Neural progenitor cell (in vitro differentiated cells): ENCODE results near the gene KLHL40.

Source experiments
- EZH2 ChIP-seq: fragments of 200-600 bp; sonication (generic); IDR thresholded peaks from 2 replicates; pipeline ENCODE4 v1.6.1; 2017; ENCODE audit warnings: antibody characterized with exemption, mild to moderate bottlenecking, moderate library complexity
- EZH2phosphoT487 ChIP-seq: fragments of 200-600 bp; sonication (generic); IDR thresholded peaks from 2 replicates; pipeline ENCODE4 v1.6.1; 2017; ENCODE audit warnings: antibody characterized with exemption
- TF ChIP-seq, protein P1 (sequence below): fragments of 200-600 bp; sonication (generic); IDR thresholded peaks from 2 replicates; pipeline ENCODE4 v1.5.1; 2017; ENCODE audit warnings: antibody characterized with exemption, mild to moderate bottlenecking

DNA sequence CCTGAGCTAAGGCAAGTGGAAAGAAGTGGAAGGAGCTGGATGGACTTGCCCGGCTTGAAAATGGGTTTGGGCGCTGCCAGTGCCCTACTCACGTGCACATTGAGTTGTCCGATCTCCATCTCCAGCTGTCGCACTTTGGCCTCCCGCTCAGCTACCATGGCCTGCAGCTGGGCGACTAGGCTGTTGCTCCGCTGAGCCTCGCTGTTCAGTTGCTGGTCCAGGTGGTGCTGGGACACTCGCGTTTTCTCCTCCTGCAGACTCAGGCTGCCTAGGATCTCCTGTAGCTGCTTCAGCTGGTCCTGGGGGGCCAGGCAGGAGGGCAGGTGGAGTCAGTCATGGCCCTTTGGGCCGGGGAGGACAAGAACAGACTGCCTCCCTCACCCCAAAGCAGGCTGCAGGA, 50.3 kb downstream of the KLHL40 start:
- TF ChIP-seq EZH2phosphoT487 (no peak), EZH2 (no peak)
- TF ChIP-seq, protein P1, sequence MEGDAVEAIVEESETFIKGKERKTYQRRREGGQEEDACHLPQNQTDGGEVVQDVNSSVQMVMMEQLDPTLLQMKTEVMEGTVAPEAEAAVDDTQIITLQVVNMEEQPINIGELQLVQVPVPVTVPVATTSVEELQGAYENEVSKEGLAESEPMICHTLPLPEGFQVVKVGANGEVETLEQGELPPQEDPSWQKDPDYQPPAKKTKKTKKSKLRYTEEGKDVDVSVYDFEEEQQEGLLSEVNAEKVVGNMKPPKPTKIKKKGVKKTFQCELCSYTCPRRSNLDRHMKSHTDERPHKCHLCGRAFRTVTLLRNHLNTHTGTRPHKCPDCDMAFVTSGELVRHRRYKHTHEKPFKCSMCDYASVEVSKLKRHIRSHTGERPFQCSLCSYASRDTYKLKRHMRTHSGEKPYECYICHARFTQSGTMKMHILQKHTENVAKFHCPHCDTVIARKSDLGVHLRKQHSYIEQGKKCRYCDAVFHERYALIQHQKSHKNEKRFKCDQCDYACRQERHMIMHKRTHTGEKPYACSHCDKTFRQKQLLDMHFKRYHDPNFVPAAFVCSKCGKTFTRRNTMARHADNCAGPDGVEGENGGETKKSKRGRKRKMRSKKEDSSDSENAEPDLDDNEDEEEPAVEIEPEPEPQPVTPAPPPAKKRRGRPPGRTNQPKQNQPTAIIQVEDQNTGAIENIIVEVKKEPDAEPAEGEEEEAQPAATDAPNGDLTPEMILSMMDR = no peak
